Stimulated activated CD4-positive, alpha-beta T cell treated with anti-CD3 and anti-CD28 coated beads, Interleukin-2, amount 100 ng/mL, for 4 hours (primary cell): Measurements from ENCODE around the gene NLRC3.
"Not testable (repeated sequence)": the region's sequence is repeated elsewhere in the genome, so short reads cannot be mapped to it uniquely, and the experiment has no call there.

Source experiments
- DNase-seq: peaks from one replicate; pipeline ENCODE4 v3.0.0-alpha.2; 2020; ENCODE audit warnings: low read depth

The NLRC3 gene

GRCh38 chr16:3577302-3577752 lies at the start of gene NLRC3:
TSS of gene NLRC3 (minus strand) at chr16:3577403. CDS start at chr16:3565036, 12,367 bp downstream.
- no peak for DNase-seq

GRCh38 chr16:3625911-3626732 lies 48.9 kb upstream of the NLRC3 start:
- no peak for DNase-seq

- DNase-seq, result no peak
Observed at GRCh38 chr16:3625331-3625730, 48.1 kb upstream of the NLRC3 start.

GRCh38 chr16:3623642-3624041 lies 46.4 kb upstream of the NLRC3 start:
- DNase-seq, result no peak

- no peak for DNase-seq
Observed at GRCh38 chr16:3618769-3619141, 41.6 kb upstream of the NLRC3 start.

GRCh38 chr16:3612510-3613466 lies 35.6 kb upstream of the NLRC3 start:
- no peak for DNase-seq

- peak; percentile 86 for DNase-seq
Observed at GRCh38 chr16:3611146-3611975, 34.2 kb upstream of the NLRC3 start, which contains the start of gene SLX4. TSS of gene SLX4 (minus strand) at chr16:3611606. CDS start at chr16:3608964, 2,642 bp downstream.

- DNase-seq, result no peak
Observed at GRCh38 chr16:3610698-3611145, 33.5 kb upstream of the NLRC3 start.

- no peak for DNase-seq
Observed at GRCh38 chr16:3609895-3610697, 32.9 kb upstream of the NLRC3 start.

- not testable (repeated sequence) for DNase-seq
Observed at GRCh38 chr16:3608976-3609375, 31.8 kb upstream of the NLRC3 start.

- no peak for DNase-seq
Observed at GRCh38 chr16:3608069-3608468, 30.9 kb upstream of the NLRC3 start.

GRCh38 chr16:3607634-3608033 lies 30.4 kb upstream of the NLRC3 start:
- no peak for DNase-seq

- DNase-seq, result no peak
Observed at GRCh38 chr16:3607161-3607560, 30.0 kb upstream of the NLRC3 start.

- DNase-seq, result no peak
Observed at GRCh38 chr16:3606441-3606840, 29.2 kb upstream of the NLRC3 start.

GRCh38 chr16:3602320-3602653 lies 25.1 kb upstream of the NLRC3 start:
- DNase-seq, result no peak

- DNase-seq, result no peak
Observed at GRCh38 chr16:3601614-3602319, 24.6 kb upstream of the NLRC3 start.

GRCh38 chr16:3599922-3600321 lies 22.7 kb upstream of the NLRC3 start:
- no peak for DNase-seq

- DNase-seq, result no peak
Observed at GRCh38 chr16:3599121-3599520, 21.9 kb upstream of the NLRC3 start.

- DNase-seq, result no peak
Observed at GRCh38 chr16:3598236-3598635, 21.0 kb upstream of the NLRC3 start.

GRCh38 chr16:3597676-3598075 lies 20.5 kb upstream of the NLRC3 start:
- no peak for DNase-seq
